H1 (cell line): Measurements from ENCODE around the gene GGCX. TPM values are rescaled to one million over a fixed set of nuclear protein-coding genes. Genes with fewer than 3 reads are reported as not detected.

Experiments
- CTCF ChIA-PET: fragments of 300-600 bp; sonication (Branson Sonifier 250); formaldehyde crosslinking; loops from one replicate; lab custom pipeline; 2021; ENCODE audit not compliant: partially characterized antibody; lab: Charles Lee
- POLR2A ChIA-PET: fragments of 300-600 bp; sonication (Branson Sonifier 250); formaldehyde crosslinking; loops from one replicate; lab custom pipeline; 2021; ENCODE audit warnings: inconsistent platforms; ENCODE audit not compliant: partially characterized antibody; lab: Charles Lee
- DNase-seq, 2 experiments: peaks; one replicate each; pipeline versions ENCODE4 v3.0.0 to v3.0.0-alpha.2; 2010 to 2022; ENCODE audit warnings: low spot score in 2 of 2, low read depth in 1 of 2, mixed read lengths in 1 of 2
- FAIRE-seq: peaks from 2 replicates; lab custom pipeline; 2011; peaks lifted over from hg19 to GRCh38; lab: Jason Lieb, UNC
- H2AFZ ChIP-seq: 2 replicates; pipeline ENCODE4 v1.8.1; 2012; ENCODE audit warnings: low read length, inconsistent platforms
- H2AK5ac ChIP-seq: 2 replicates; pipeline ENCODE4 v1.6.1; 2013; ENCODE audit warnings: low read depth, low read length
- H2BK120ac ChIP-seq: replicated peaks from 2 replicates; pipeline ENCODE3; 2013; ENCODE audit warnings: low read depth, low read length, inconsistent platforms
- H2BK12ac ChIP-seq: 2 replicates; pipeline ENCODE4 v1.6.1; 2013; ENCODE audit warnings: low read depth, low read length
- H2BK15ac ChIP-seq: 2 replicates; pipeline ENCODE4 v1.6.1; 2013; ENCODE audit warnings: low read length
- H2BK20ac ChIP-seq: 2 replicates; pipeline ENCODE4 v1.6.1; 2013; ENCODE audit warnings: low read length
- H2BK5ac ChIP-seq: 2 replicates; pipeline ENCODE4 v1.6.1; 2013; ENCODE audit warnings: low read depth, low read length
- H3K14ac ChIP-seq: 2 replicates; pipeline ENCODE4 v1.6.1; 2013; ENCODE audit warnings: inconsistent platforms; ENCODE audit not compliant: insufficient read length
- H3K18ac ChIP-seq: 2 replicates; pipeline ENCODE4 v1.6.1; 2013; ENCODE audit warnings: low read length; ENCODE audit errors: extremely low read depth
- H3K23ac ChIP-seq: 2 replicates; pipeline ENCODE4 v1.6.1; 2013; ENCODE audit warnings: inconsistent platforms; ENCODE audit not compliant: insufficient read length
- H3K23me2 ChIP-seq: 2 replicates; pipeline ENCODE4 v1.6.1; 2013; ENCODE audit warnings: low read depth, low read length
- H3K27ac ChIP-seq: 2 replicates; pipeline ENCODE4 v1.6.1; 2011; ENCODE audit warnings: low read depth, low read length, inconsistent platforms
- H3K27me3 ChIP-seq, 4 experiments: replicated peaks in 1 of 4; 1 replicate in 1 of 4; 2 replicates in 3 of 4; pipeline versions ENCODE4 v1.6.1 to v1.8.1; 2011 to 2013; ENCODE audit warnings: low read length in 3 of 4, mild to moderate bottlenecking in 3 of 4, inconsistent platforms in 2 of 4, mixed read lengths in 2 of 4, moderate library complexity in 1 of 4; ENCODE audit not compliant: control insufficient read depth in 3 of 4, insufficient read depth in 3 of 4; ENCODE audit errors: extremely low read depth in 1 of 4
- H3K36me3 ChIP-seq, 4 experiments: 2 replicates each; pipeline versions ENCODE4 v1.6.1 to v1.8.1; 2011 to 2013; ENCODE audit warnings: mild to moderate bottlenecking in 4 of 4, low read length in 3 of 4, moderate library complexity in 2 of 4, control low read depth in 1 of 4, inconsistent platforms in 1 of 4; ENCODE audit not compliant: insufficient read depth in 4 of 4, control insufficient read depth in 2 of 4
- H3K4ac ChIP-seq: replicated peaks from 2 replicates; pipeline ENCODE3; 2013; ENCODE audit warnings: low read length, low read depth, mixed read lengths, inconsistent platforms; ENCODE audit not compliant: insufficient read length
- H3K4me1 ChIP-seq, 4 experiments: replicated peaks in 1 of 4; 1 replicate in 1 of 4; 2 replicates in 3 of 4; pipeline versions ENCODE4 v1.6.1 to v1.8.1; 2011 to 2013; ENCODE audit warnings: low read length in 3 of 4, inconsistent platforms in 2 of 4, mixed read lengths in 1 of 4; ENCODE audit not compliant: insufficient read depth in 4 of 4, control insufficient read depth in 3 of 4
- H3K4me2 ChIP-seq, 2 experiments: 2 replicates each; pipeline versions ENCODE4 v1.6.1 to v1.8.1; 2011 to 2013; ENCODE audit warnings: low read depth in 2 of 2, low read length in 2 of 2, control low read depth in 1 of 2, inconsistent platforms in 1 of 2, mild to moderate bottlenecking in 1 of 2; ENCODE audit not compliant: insufficient read depth in 1 of 2
- H3K4me3 ChIP-seq, 4 experiments: fragments of 200-600, 300-600 bp in 1 of 4; sonication (generic), shearing (Covaris generic), sonication (Bioruptor Twin) in 1 of 4; 2 replicates each; pipeline versions ENCODE4 v1.5.1 to v1.8.1; 2011 to 2016; ENCODE audit warnings: low read length in 4 of 4, low read depth in 3 of 4, control low read depth in 2 of 4, inconsistent platforms in 2 of 4, mild to moderate bottlenecking in 2 of 4, mixed read lengths in 1 of 4, moderate library complexity in 1 of 4; ENCODE audit not compliant: insufficient read depth in 2 of 4; ENCODE audit errors: extremely low read depth in 1 of 4
- H3K56ac ChIP-seq: replicated peaks from 2 replicates; pipeline ENCODE3; 2013; ENCODE audit warnings: low read depth, mild to moderate bottlenecking, mixed read lengths, low read length, inconsistent platforms; ENCODE audit not compliant: insufficient read length
- H3K79me1 ChIP-seq: 2 replicates; pipeline ENCODE4 v1.6.1; 2013; ENCODE audit warnings: low read depth, low read length, control low read depth
- H3K79me2 ChIP-seq, 2 experiments: 2 replicates each; pipeline versions ENCODE4 v1.6.1 to v1.8.1; 2012 to 2013; ENCODE audit warnings: low read length in 2 of 2, mild to moderate bottlenecking in 2 of 2, inconsistent platforms in 1 of 2; ENCODE audit not compliant: insufficient read depth in 2 of 2, control insufficient read depth in 1 of 2
- H3K9ac ChIP-seq, 4 experiments: replicated peaks in 1 of 4; 1 replicate in 1 of 4; 2 replicates in 3 of 4; pipeline versions ENCODE4 v1.6.1 to v1.8.1; 2011 to 2013; ENCODE audit warnings: low read depth in 3 of 4, low read length in 3 of 4, control low read depth in 2 of 4, mild to moderate bottlenecking in 2 of 4, moderate library complexity in 2 of 4, inconsistent platforms in 1 of 4; ENCODE audit errors: extremely low read depth in 1 of 4
- H3K9me3 ChIP-seq, 2 experiments: 2 replicates each; pipeline versions ENCODE4 v1.6.1 to v1.8.1; 2012 to 2013; ENCODE audit warnings: mild to moderate bottlenecking in 2 of 2, moderate library complexity in 2 of 2, control low read depth in 1 of 2, inconsistent platforms in 1 of 2, low read depth in 1 of 2, low read length in 1 of 2, mixed read lengths in 1 of 2; ENCODE audit not compliant: insufficient read depth in 2 of 2
- H4K20me1 ChIP-seq, 2 experiments: replicated peaks in 1 of 2; 2 replicates each; pipeline versions ENCODE3 to v1.8.1; 2011 to 2013; ENCODE audit warnings: inconsistent platforms in 2 of 2, low read length in 2 of 2, mild to moderate bottlenecking in 1 of 2; ENCODE audit not compliant: insufficient read depth in 2 of 2, control insufficient read depth in 1 of 2
- H4K5ac ChIP-seq: 2 replicates; pipeline ENCODE4 v1.6.1; 2013; ENCODE audit warnings: low read length, low read depth, mixed read lengths, inconsistent platforms; ENCODE audit not compliant: insufficient read length
- H4K8ac ChIP-seq: 2 replicates; pipeline ENCODE4 v1.8.0; 2013; ENCODE audit warnings: mild to moderate bottlenecking, moderate library complexity, low read length, inconsistent platforms; ENCODE audit not compliant: insufficient read depth; ENCODE audit errors: extremely low read depth
- H4K91ac ChIP-seq: replicated peaks from 2 replicates; pipeline ENCODE3; 2013; ENCODE audit warnings: low read length, mixed read lengths, inconsistent platforms; ENCODE audit not compliant: insufficient read length
- BACH1 ChIP-seq: IDR thresholded peaks from 2 replicates; pipeline ENCODE4 v1.6.1; 2012; ENCODE audit warnings: low read length, improper control_type of control experiment
- HDAC2 ChIP-seq, 2 experiments: fragments of 300-600 bp in 1 of 2; sonication (generic) in 1 of 2; IDR thresholded peaks; 2 replicates each; pipeline ENCODE4 v1.6.1; 2011 to 2012; ENCODE audit warnings: low read depth in 2 of 2, low read length in 2 of 2, mild to moderate bottlenecking in 2 of 2, moderate library complexity in 2 of 2, borderline replicate concordance in 1 of 2, inconsistent platforms in 1 of 2
- MAX ChIP-seq: IDR thresholded peaks from 2 replicates; pipeline ENCODE4 v1.6.1; 2012; ENCODE audit warnings: inconsistent platforms
- NRF1 ChIP-seq: IDR thresholded peaks from 2 replicates; pipeline ENCODE4 v1.6.1; 2011; ENCODE audit warnings: mild to moderate bottlenecking, low read depth, low read length, improper control_type of control experiment
- RAD21 ChIP-seq, 2 experiments: IDR thresholded peaks in 1 of 2; conservative IDR thresholded peaks in 1 of 2; 2 replicates each; pipeline ENCODE4 v1.6.1; 2011; ENCODE audit warnings: low read depth in 2 of 2, low read length in 2 of 2, improper control_type of control experiment in 1 of 2, inconsistent platforms in 1 of 2, mild to moderate bottlenecking in 1 of 2, moderate library complexity in 1 of 2
- RNF2 ChIP-seq: fragments of 200-900, 300-1000 bp; sonication (generic); IDR thresholded peaks from 2 replicates; pipeline ENCODE4 v1.7.1; 2016; ENCODE audit warnings: borderline replicate concordance, low read depth, mild to moderate bottlenecking, antibody characterized with exemption, low read length; ENCODE audit not compliant: poor library complexity, severe bottlenecking; ENCODE audit errors: missing control alignments
- SIX5 ChIP-seq: IDR thresholded peaks from 2 replicates; pipeline ENCODE4 v1.6.1; 2011; ENCODE audit warnings: mild to moderate bottlenecking, low read depth, low read length
- SUZ12 ChIP-seq: fragments of 200-600 bp; sonication (generic); IDR thresholded peaks from 2 replicates; pipeline ENCODE4 v1.6.1; 2012; ENCODE audit warnings: mild to moderate bottlenecking, inconsistent platforms, low read length, moderate library complexity, mixed read lengths
- TBP ChIP-seq: IDR thresholded peaks from 2 replicates; pipeline ENCODE4 v1.6.1; 2011; ENCODE audit warnings: low read depth, low read length, improper control_type of control experiment
- TEAD4 ChIP-seq: IDR thresholded peaks from 2 replicates; pipeline ENCODE4 v1.6.1; 2012; ENCODE audit warnings: low read depth, low read length, inconsistent platforms, mixed read lengths
- USF2 ChIP-seq: IDR thresholded peaks from 2 replicates; pipeline ENCODE4 v1.6.1; 2011; ENCODE audit warnings: low read length, improper control_type of control experiment
- WGBS, 2 experiments: shearing (Covaris generic) in 1 of 2; methylation state at CpG; one replicate each; pipeline versions ENCODE4 v1.1.6 to v1.1.7; 2013 to 2015; ENCODE audit warnings: low lambda C conversion rate in 2 of 2, mixed read lengths in 2 of 2, inconsistent platforms in 1 of 2, low coverage in 1 of 2, missing lambda C conversion rate in 1 of 2; ENCODE audit not compliant: insufficient replicate concordance in 2 of 2, insufficient coverage in 1 of 2, insufficient read length in 1 of 2; ENCODE audit errors: extremely low coverage in 1 of 2, missing lambda C conversion rate in 1 of 2; 5-methylcytosine and 5-hydroxymethylcytosine counted together
- polyA plus RNA-seq, 7 experiments: library from polyadenylated mRNA; depleted of rRNA in 3 of 7; stranded (reverse) in 5 of 7; unstranded in 2 of 7; fragments of >200 nt in 5 of 7; fragments of 200-250 nt in 2 of 7; gene quantifications; 1 replicate in 5 of 7; 2 replicates in 1 of 7; 4 replicates in 1 of 7; pipeline versions ENCODE4 v1.2.1 to v1.2.3, GENCODE V29; 2011 to 2013; ENCODE audit warnings: missing spikeins in 2 of 7, mixed read lengths in 2 of 7
- total RNA-seq: library from RNA; stranded (reverse); fragmentation: NEBNext Ultra II Directional; extraction: Animal tissue kit (Norgen Biotek cat#: 25700); gene quantifications from 2 replicates; pipeline ENCODE4 v1.2.1, GENCODE V29; 2021

The GGCX gene
- total and polyA plus RNA-seq, 2 of the 8 experiments (the other 6 are each of a cell fraction or from before 2014, with no cell fraction given), result 29.4 to 33.8 TPM

GRCh38 chr2:85597241-85597640 is 35.9 kb upstream of the GGCX start:
- Histone ChIP-seq H2AK5ac (no peak overlapping the region), H3K4ac (no peak overlapping the region), H3K4me1 (peaks cover 0 to 16% (median 5%) of the 10 kb centered on the region in 4 experiments; a peak in 6 of 7 replicates), H2BK20ac (no peak overlapping the region), H4K20me1 (peaks cover 2 to 9% of the 10 kb centered on the region in 2 experiments), H2BK15ac (no peak overlapping the region), H3K9ac (no peak overlapping the region), H4K91ac (no peak overlapping the region), H3K23me2 (peaks cover 19% of the 10 kb centered on the region), H3K79me2 (peaks cover 0 to 18% of the 10 kb centered on the region in 2 experiments; a peak in 3 of 4 replicates), H3K79me1 (peaks cover 4% of the 10 kb centered on the region; the same call in 1 of the 2 replicates), H3K23ac (no peak overlapping the region), H3K4me3 (no peak overlapping the region), H4K8ac (no peak overlapping the region), H4K5ac (no peak overlapping the region), H3K9me3 (no peaks in the 10 kb centered on the region), H2BK12ac (no peak overlapping the region), H3K27me3 (no peaks in the 10 kb centered on the region), H3K36me3 (peaks cover 4 to 21% (median 7%) of the 10 kb centered on the region in 4 experiments; a peak in 4 of 8 replicates), H3K56ac (no peak overlapping the region), H2BK120ac (no peak overlapping the region), H3K27ac (no peak overlapping the region), H2BK5ac (no peak overlapping the region), H3K4me2 (no peak overlapping the region; a peak in 1 of 4 replicates), H3K14ac (no peak overlapping the region), H3K18ac (no peak overlapping the region), H2AFZ (no peak overlapping the region)
- DNase-seq (no peak), FAIRE-seq (no peak)
- ChIA-PET POLR2A (interaction anchor here (0.7 to 3.8 kb wide), 6 partner anchors 8 to 244 kb away, joined by 3 to 39 read pairs (median 14); partner anchors contain the start of genes C2orf68 and MAT2A), CTCF (interaction anchor here (0.7 kb wide), 1 partner anchor 50 kb away, joined by 3 read pairs; no protein-coding TSS in a partner anchor)
- WGBS, 2 experiments, result 91% methylated on average over 5 of the region's 5 CpGs; no CpG with 5 or more reads in 1 of the 2 experiments
- TF ChIP-seq TEAD4, result no peak
- no peak for TF ChIP-seq SUZ12
- no peak for TF ChIP-seq BACH1
- TF ChIP-seq NRF1, result no peak
- TF ChIP-seq RAD21 (IDR thresholded peaks at IDR 0.05 in 1 of 2, conservative IDR thresholded peaks at IDR 0.05 in 1 of 2; ENCODE audit: low read depth in 2 of 2, low read length in 2 of 2), result no peak
- no peak for TF ChIP-seq MAX
- no peak for TF ChIP-seq SIX5
- TF ChIP-seq TBP, result no peak
- TF ChIP-seq RNF2, result no peak
- no peak for TF ChIP-seq HDAC2 (IDR thresholded peaks at IDR 0.05; ENCODE audit: borderline replicate concordance in 1 of 2, low read depth in 2 of 2, low read length in 2 of 2)
- no peak for TF ChIP-seq USF2
